Kidney (tissue), 22 donors: ENCODE data around the gene SHCBP1L. TPM values are rescaled to one million over a fixed set of nuclear protein-coding genes. Genes with fewer than 3 reads are reported as not detected.
A peak's percentile ranks its signal among the peaks of the same experiment; 100 is the strongest.

Source experiments
- DNase-seq, 5 donors: peaks; one replicate each; pipeline ENCODE4 v3.0.0-alpha.2; 2013 to 2020
- FAIRE-seq: peaks from 2 replicates; lab custom pipeline; 2012; peaks lifted over from hg19 to GRCh38; lab: Jason Lieb, UNC
- H3K27ac ChIP-seq, 2 donors: one replicate each; pipeline ENCODE4 v1.7.0; 2013; ENCODE audit warnings: low read depth in 2 of 2, low read length in 2 of 2, inconsistent platforms in 1 of 2
- H3K27me3 ChIP-seq: one replicate; pipeline ENCODE4 v1.7.1; 2013; ENCODE audit warnings: low read length, inconsistent platforms; ENCODE audit not compliant: control insufficient read depth, insufficient read depth
- H3K36me3 ChIP-seq, 3 donors: one replicate each; pipeline versions ENCODE4 v1.7.0 to v1.7.1; 2013; ENCODE audit warnings: low read length in 3 of 3, control low read depth in 1 of 3, inconsistent platforms in 1 of 3; ENCODE audit not compliant: insufficient read depth in 3 of 3, control insufficient read depth in 2 of 3
- H3K4me1 ChIP-seq, 3 donors: one replicate each; pipeline versions ENCODE4 v1.7.0 to v1.7.1; 2013; ENCODE audit warnings: low read length in 3 of 3, inconsistent platforms in 1 of 3, low read depth in 1 of 3; ENCODE audit not compliant: control insufficient read depth in 2 of 3, insufficient read depth in 2 of 3
- H3K4me3 ChIP-seq, 3 donors: one replicate each; pipeline versions ENCODE4 v1.7.0 to v1.8.1; 2013; ENCODE audit warnings: low read length in 3 of 3, control low read depth in 1 of 3, inconsistent platforms in 1 of 3
- H3K9ac ChIP-seq, 3 donors: one replicate each; pipeline versions ENCODE4 v1.7.0 to v1.7.1; 2013; ENCODE audit warnings: low read length in 3 of 3, control low read depth in 1 of 3, inconsistent platforms in 1 of 3
- H3K9me3 ChIP-seq, 3 donors: one replicate each; pipeline versions ENCODE4 v1.7.0 to v1.7.1; 2013; ENCODE audit warnings: low read length in 3 of 3, control low read depth in 1 of 3, inconsistent platforms in 1 of 3; ENCODE audit not compliant: control insufficient read depth in 2 of 3, insufficient read depth in 1 of 3
- CTCF ChIP-seq: IDR thresholded peaks from 3 replicates; pipeline ENCODE4 v1.5.1; 2012; ENCODE audit warnings: mild to moderate bottlenecking, moderate library complexity, borderline replicate concordance; ENCODE audit not compliant: insufficient read depth; ENCODE audit errors: extremely low read depth
- intact Hi-C: fragments of 100-400 bp; cut with DNase I; formaldehyde crosslinking; loops from one replicate; pipeline ENCODE4 v1.11.1; 2022
- long read RNA-seq, 10 donors: library from polyadenylated mRNA in 1 of 10; unstranded in 1 of 10; transcript quantifications; one replicate each; pipeline ENCODE4 v2.0.0 and lab custom pipeline, GENCODE V29; 2021 to 2026
- polyA plus RNA-seq: library from polyadenylated mRNA; stranded (reverse); fragments of 350-450 nt; fragmentation: Illumina TruSeq; extraction: RNeasy Lipid Tissue Mini Kit (QIAGEN cat#74804); gene quantifications from one replicate; pipeline ENCODE4 v1.2.3, GENCODE V29; 2014; ENCODE audit warnings: low read depth, low replicate concordance; ENCODE audit not compliant: insufficient read depth
- total RNA-seq: library from RNA; stranded (reverse); fragmentation: NEBNext Ultra II Directional; extraction: Animal tissue kit (Norgen Biotek cat#: 25700); gene quantifications from one replicate; pipeline ENCODE4 v1.2.1, GENCODE V29; 2021
- donor health status: control.
- donor health status: control.
- donor health status: control.
- donor health status: control.
- donor health status: control.
- donor health status: DM: yes; HTN: yes; CAD: no.
- donor health status: Normal renal cell carcinoma (clear cell type).

Gene SHCBP1L
- not detected for total RNA-seq
- not detected for polyA plus RNA-seq
- long read RNA-seq, donor 1 = 0 reads
- long read RNA-seq, donor 2 = 0 reads
- long read RNA-seq, donor 3 = 0 reads
- long read RNA-seq, donor 4, partial matches to known transcripts = 68 of 68 reads
- long read RNA-seq, donor 4, other reads (novel, unspliced or antisense) = 0 of 68 reads
- long read RNA-seq, donor 5 = 0 reads
- long read RNA-seq, donor 6 = 0 reads
- long read RNA-seq, donor 7 = 0 reads
- long read RNA-seq, donor 8 = 0 reads
- long read RNA-seq, donor 9 = 0 reads
- long read RNA-seq, donor 10 = 0 reads

- Histone ChIP-seq H3K4me1 (peaks cover 0 to 2% (median 0%) of the 10 kb centered on the region in 3 donors), H3K4me3 (peak within 1 kb of the TSS in 1 of 3 donors; percentile 20), H3K9ac (no peak within 1 kb of the TSS), H3K27ac (no peak within 1 kb of the TSS), H3K36me3 (no peaks in the 10 kb centered on the region), H3K9me3 (no peaks in the 10 kb centered on the region), H3K27me3 (peaks cover 5% of the 10 kb centered on the region)
- peak; percentile 32 to 68 (median 52) for DNase-seq
- no peak for TF ChIP-seq CTCF
- FAIRE-seq = no peak
- intact Hi-C loops = no loop called here
Measured at GRCh38 chr1:182952677-182953444, at the start of gene SHCBP1L. TSS of gene SHCBP1L (minus strand) at chr1:182953166. CDS start at chr1:182953133, 33 bp downstream.

GRCh38 chr1:183002267-183002666 is 49.3 kb upstream of the SHCBP1L start:
- no peak for FAIRE-seq

GRCh38 chr1:183000167-183000962 is 47.4 kb upstream of the SHCBP1L start:
- H3K36me3 ChIP-seq = no peaks in the 10 kb centered on the region
- H3K4me3 ChIP-seq = no peak overlapping the region
- intact Hi-C loops = no loop called here
- H3K9ac ChIP-seq = no peak overlapping the region
- no peak overlapping the region for H3K27ac ChIP-seq
- H3K27me3 ChIP-seq = no peaks in the 10 kb centered on the region
- FAIRE-seq (no peak), DNase-seq (no peak)
- no peak for TF ChIP-seq CTCF
- H3K9me3 ChIP-seq = no peaks in the 10 kb centered on the region
- no peaks in the 10 kb centered on the region for H3K4me1 ChIP-seq

More at GRCh38 chr1:183002267-183002666, 49.3 kb upstream of the SHCBP1L start:
- H3K27me3 ChIP-seq = no peaks in the 10 kb centered on the region
- no peaks in the 10 kb centered on the region for H3K36me3 ChIP-seq
- H3K9me3 ChIP-seq = no peaks in the 10 kb centered on the region
- no peaks in the 10 kb centered on the region for H3K4me1 ChIP-seq
- intact Hi-C loops = no loop called here
- TF ChIP-seq CTCF = no peak
- H3K4me3 ChIP-seq = no peak overlapping the region
- H3K9ac ChIP-seq = no peak overlapping the region
- peak in 1 of 5 donors; percentile 18 for DNase-seq
- no peak overlapping the region for H3K27ac ChIP-seq
